Measurements from ENCODE around the gene RUNDC3A. TPM values are rescaled to one million over a fixed set of nuclear protein-coding genes. Genes with fewer than 3 reads are reported as not detected.

The RUNDC3A gene
- total RNA-seq, 1 donor from 2014 or later = 0.40 TPM

DNA sequence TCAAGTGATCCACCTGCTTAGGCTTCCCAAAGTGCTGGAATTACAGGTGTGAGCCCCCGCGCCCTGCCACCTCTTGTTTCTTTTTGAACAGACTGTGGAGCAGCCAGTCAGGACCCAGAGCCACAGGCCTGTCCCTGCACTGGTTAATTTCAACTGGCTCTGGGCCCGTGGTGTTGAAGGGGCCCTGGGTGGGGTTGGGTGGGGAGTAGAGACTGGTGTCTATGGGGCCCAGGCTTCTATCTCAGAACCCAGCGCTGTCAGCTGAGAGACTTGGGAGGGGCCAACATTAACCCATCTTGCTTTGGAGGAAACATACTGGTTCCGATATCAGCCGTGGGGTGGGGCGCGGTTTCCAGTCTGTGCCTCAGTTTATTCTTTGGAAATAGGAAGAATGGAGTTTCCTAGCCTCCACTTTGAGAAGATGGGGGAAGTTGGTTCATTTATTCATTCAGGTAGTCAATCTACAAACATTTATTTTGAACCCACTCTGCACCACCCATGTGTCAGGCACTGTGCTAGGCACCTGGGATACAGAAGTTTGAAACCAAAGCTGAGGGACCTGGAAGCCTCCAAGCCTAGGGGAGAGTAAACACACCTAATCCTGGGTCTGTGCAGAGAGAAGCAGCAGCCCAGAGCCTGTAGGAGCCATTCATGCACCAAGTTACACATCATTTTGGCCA lies 24.9 kb upstream of the RUNDC3A start:
- H3K27ac Mint-ChIP-seq (ENCODE audit: unreplicated experiment) = no peak overlapping the region
- TF ChIP-seq, protein P1, sequence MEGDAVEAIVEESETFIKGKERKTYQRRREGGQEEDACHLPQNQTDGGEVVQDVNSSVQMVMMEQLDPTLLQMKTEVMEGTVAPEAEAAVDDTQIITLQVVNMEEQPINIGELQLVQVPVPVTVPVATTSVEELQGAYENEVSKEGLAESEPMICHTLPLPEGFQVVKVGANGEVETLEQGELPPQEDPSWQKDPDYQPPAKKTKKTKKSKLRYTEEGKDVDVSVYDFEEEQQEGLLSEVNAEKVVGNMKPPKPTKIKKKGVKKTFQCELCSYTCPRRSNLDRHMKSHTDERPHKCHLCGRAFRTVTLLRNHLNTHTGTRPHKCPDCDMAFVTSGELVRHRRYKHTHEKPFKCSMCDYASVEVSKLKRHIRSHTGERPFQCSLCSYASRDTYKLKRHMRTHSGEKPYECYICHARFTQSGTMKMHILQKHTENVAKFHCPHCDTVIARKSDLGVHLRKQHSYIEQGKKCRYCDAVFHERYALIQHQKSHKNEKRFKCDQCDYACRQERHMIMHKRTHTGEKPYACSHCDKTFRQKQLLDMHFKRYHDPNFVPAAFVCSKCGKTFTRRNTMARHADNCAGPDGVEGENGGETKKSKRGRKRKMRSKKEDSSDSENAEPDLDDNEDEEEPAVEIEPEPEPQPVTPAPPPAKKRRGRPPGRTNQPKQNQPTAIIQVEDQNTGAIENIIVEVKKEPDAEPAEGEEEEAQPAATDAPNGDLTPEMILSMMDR (IDR thresholded peaks at IDR 0.05) = no peak
- no peak for DNase-seq (ENCODE audit: low spot score)
- peaks cover 9% of the 10 kb centered on the region for H3K27me3 Mint-ChIP-seq (ENCODE audit: low read depth)
- no peak overlapping the region for H3K4me3 Mint-ChIP-seq (ENCODE audit: unreplicated experiment)
- no peaks in the 10 kb centered on the region for H3K9me3 Mint-ChIP-seq (ENCODE audit: low read depth)
- peaks cover 11% of the 10 kb centered on the region for H3K4me1 Mint-ChIP-seq (ENCODE audit: low read depth)
- no peaks in the 10 kb centered on the region for H3K36me3 Mint-ChIP-seq (ENCODE audit: low read depth)

DNA sequence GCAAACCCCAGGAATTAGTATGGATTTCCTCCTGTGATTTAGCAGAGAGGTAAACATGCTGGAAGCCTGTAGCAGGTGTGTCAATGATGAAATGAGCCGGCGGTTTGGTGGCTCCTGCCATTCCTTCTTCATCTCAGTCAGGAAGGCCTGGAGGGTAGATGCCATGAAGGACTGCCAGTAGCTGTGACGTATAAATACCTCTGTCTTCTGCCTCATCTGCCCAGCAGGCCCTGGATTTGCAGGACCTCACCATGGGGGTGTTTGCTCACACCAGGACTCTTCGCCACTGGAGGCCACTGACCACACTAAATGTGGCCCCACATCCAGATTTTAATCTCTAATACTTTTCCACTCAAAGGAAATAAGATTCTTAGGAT lies 24.4 kb upstream of the RUNDC3A start:
- H3K4me1 Mint-ChIP-seq (ENCODE audit: low read depth) = peaks cover 11% of the 10 kb centered on the region
- peaks cover 12% of the 10 kb centered on the region for H3K27me3 Mint-ChIP-seq (ENCODE audit: low read depth)
- DNase-seq (ENCODE audit: low spot score) = no peak
- no peaks in the 10 kb centered on the region for H3K9me3 Mint-ChIP-seq (ENCODE audit: low read depth)
- H3K4me3 Mint-ChIP-seq (ENCODE audit: unreplicated experiment) = no peak overlapping the region
- TF ChIP-seq, protein P1 (IDR thresholded peaks at IDR 0.05) = no peak
- H3K36me3 Mint-ChIP-seq (ENCODE audit: low read depth) = no peaks in the 10 kb centered on the region
- H3K27ac Mint-ChIP-seq (ENCODE audit: unreplicated experiment) = no peak overlapping the region

DNA sequence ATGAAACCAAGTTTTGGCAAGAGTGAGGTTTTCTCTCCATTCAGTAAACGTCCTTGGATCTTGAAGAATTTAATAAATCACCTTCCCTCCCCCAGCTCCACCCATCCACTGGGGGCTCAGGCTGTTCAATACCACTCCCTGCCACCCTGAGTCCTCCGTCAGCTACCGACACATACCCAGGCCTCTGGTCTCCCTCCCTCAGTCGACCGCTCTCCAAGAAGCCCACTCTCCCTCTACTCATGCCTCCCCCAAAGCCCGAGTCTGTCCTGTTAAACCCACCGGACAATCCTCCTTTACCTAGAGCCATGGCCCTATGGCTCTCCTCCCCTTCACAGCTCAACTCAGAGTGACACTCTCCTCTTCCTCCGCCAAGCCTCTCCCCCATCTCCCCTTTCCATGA lies 20.8 kb upstream of the RUNDC3A start:
- Mint-ChIP-seq H3K27ac (ENCODE audit: unreplicated experiment) (no peak overlapping the region), H3K9me3 (ENCODE audit: low read depth) (no peaks in the 10 kb centered on the region), H3K4me3 (ENCODE audit: unreplicated experiment) (no peak overlapping the region), H3K4me1 (ENCODE audit: low read depth) (no peaks in the 10 kb centered on the region), H3K36me3 (ENCODE audit: low read depth) (no peaks in the 10 kb centered on the region), H3K27me3 (ENCODE audit: low read depth) (peaks cover 17% of the 10 kb centered on the region)
- no peak for DNase-seq (ENCODE audit: low spot score)
- TF ChIP-seq, protein P1 (IDR thresholded peaks at IDR 0.05) = no peak

DNA sequence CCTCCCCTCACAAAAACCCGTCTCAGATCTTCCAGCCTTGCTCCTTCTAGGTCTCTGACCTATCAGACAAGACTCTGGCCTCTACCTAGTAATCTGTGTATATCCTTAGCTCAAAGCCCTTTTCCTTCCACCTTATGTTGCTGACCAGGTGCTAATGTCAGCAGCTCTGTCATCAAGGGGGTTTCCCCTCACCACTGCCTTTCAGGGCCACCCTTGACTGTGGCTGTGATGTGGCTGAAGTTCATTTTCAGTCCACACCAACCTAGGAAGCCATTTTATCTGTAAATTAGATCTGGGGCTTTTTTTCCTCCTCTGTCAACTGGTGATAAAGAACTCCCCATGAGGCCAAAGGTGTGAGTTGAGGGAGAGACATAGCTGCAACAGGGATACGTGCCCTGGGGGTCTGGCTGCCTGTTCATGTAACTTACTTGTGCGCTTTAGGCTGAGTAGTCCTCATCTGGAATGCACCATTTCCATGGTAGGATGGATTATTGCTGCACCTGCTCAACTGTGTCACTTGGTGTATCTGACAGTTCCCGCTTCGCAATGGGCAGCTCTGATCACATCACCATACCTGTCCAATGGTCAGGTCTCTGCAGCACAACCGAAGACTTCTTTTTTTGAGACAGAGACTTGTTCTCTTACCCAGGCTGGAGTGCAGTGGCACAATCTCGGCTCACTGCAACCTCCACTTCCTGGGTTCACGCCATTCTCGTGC lies 14.7 kb upstream of the RUNDC3A start:
- Mint-ChIP-seq H3K4me3 (ENCODE audit: unreplicated experiment) (no peak overlapping the region), H3K36me3 (ENCODE audit: low read depth) (no peaks in the 10 kb centered on the region), H3K27ac (ENCODE audit: unreplicated experiment) (no peak overlapping the region), H3K27me3 (ENCODE audit: low read depth) (peaks cover 18% of the 10 kb centered on the region), H3K9me3 (ENCODE audit: low read depth) (no peaks in the 10 kb centered on the region), H3K4me1 (ENCODE audit: low read depth) (no peaks in the 10 kb centered on the region)
- no peak for DNase-seq (ENCODE audit: low spot score)
- TF ChIP-seq, protein P1 (IDR thresholded peaks at IDR 0.05) = no peak

DNA sequence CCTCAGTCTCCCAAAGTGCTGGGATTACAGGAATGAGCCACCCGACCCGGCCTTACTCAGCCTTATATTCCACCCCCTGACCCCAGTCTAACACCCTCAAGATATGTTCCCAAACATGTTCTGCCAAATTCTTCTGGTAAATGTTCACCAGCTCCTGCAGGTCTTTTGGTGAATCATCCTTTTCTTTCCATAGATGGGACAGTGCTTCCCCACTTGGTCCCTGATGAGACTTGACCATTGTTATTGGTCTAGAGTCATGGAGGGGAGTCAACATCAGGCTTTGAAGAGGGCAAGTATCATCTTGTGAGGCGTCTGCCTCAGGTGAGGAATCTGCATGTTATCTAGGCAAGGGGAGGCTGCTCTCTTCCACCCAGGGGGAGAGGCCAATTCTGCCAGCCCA lies 10.4 kb upstream of the RUNDC3A start:
- Mint-ChIP-seq H3K27me3 (ENCODE audit: low read depth) (peaks cover 29% of the 10 kb centered on the region), H3K27ac (ENCODE audit: unreplicated experiment) (no peak overlapping the region), H3K4me3 (ENCODE audit: unreplicated experiment) (no peak overlapping the region), H3K4me1 (ENCODE audit: low read depth) (no peaks in the 10 kb centered on the region), H3K36me3 (ENCODE audit: low read depth) (no peaks in the 10 kb centered on the region), H3K9me3 (ENCODE audit: low read depth) (no peaks in the 10 kb centered on the region)
- no peak for DNase-seq (ENCODE audit: low spot score)
- TF ChIP-seq, protein P1 (IDR thresholded peaks at IDR 0.05) = no peak
